ENCODE results near the gene FKBP9.
"Not testable (repeated sequence)": the region's sequence is repeated elsewhere in the genome, so short reads cannot be mapped to it uniquely, and the experiment has no call there.

FKBP9 gene

GRCh38 chr7:33005193-33005592, 48.0 kb downstream of the FKBP9 start:
- not testable (repeated sequence) for DNase-seq (ENCODE audit: low read depth in 3 of 3, low spot score in 1 of 3)

GRCh38 chr7:33005690-33006089, 48.5 kb downstream of the FKBP9 start:
- not testable (repeated sequence) for DNase-seq (ENCODE audit: low read depth in 3 of 3, low spot score in 1 of 3)

- no peak for DNase-seq (ENCODE audit: low read depth in 3 of 3, low spot score in 1 of 3)
These were observed 52.5 kb downstream of the FKBP9 start for GRCh38 chr7:33009734-33010133.

GRCh38 chr7:33012364-33012763, 55.1 kb downstream of the FKBP9 start:
- DNase-seq (ENCODE audit: low read depth in 3 of 3, low spot score in 1 of 3), result no peak

- no peak for DNase-seq (ENCODE audit: low read depth in 3 of 3, low spot score in 1 of 3)
These were observed 67.0 kb downstream of the FKBP9 start for GRCh38 chr7:33024189-33024757.

GRCh38 chr7:33035776-33036175, 78.5 kb downstream of the FKBP9 start:
- DNase-seq (ENCODE audit: low read depth in 3 of 3, low spot score in 1 of 3), result no peak

GRCh38 chr7:33038639-33039038, 81.4 kb downstream of the FKBP9 start:
- no peak for DNase-seq (ENCODE audit: low read depth in 3 of 3, low spot score in 1 of 3)

- DNase-seq (ENCODE audit: low read depth in 3 of 3, low spot score in 1 of 3), result no peak
These were observed 82.1 kb downstream of the FKBP9 start for GRCh38 chr7:33039257-33039902.

GRCh38 chr7:33039903-33040292, 82.7 kb downstream of the FKBP9 start:
- no peak for DNase-seq (ENCODE audit: low read depth in 3 of 3, low spot score in 1 of 3)

GRCh38 chr7:33040803-33041516, 83.7 kb downstream of the FKBP9 start:
- no peak for DNase-seq (ENCODE audit: low read depth in 3 of 3, low spot score in 1 of 3)

GRCh38 chr7:33041631-33042428, 84.6 kb downstream of the FKBP9 start:
- DNase-seq (ENCODE audit: low read depth in 3 of 3, low spot score in 1 of 3), result no peak

GRCh38 chr7:33043501-33044400, 86.5 kb downstream of the FKBP9 start:
- no peak for DNase-seq (ENCODE audit: low read depth in 3 of 3, low spot score in 1 of 3)

- no peak for DNase-seq (ENCODE audit: low read depth in 3 of 3, low spot score in 1 of 3)
These were observed 87.1 kb downstream of the FKBP9 start for GRCh38 chr7:33044401-33044718.

- DNase-seq (ENCODE audit: low read depth in 3 of 3, low spot score in 1 of 3), result no peak
These were observed 87.7 kb downstream of the FKBP9 start for GRCh38 chr7:33044986-33045385.

GRCh38 chr7:33048257-33048656, 91.0 kb downstream of the FKBP9 start:
- DNase-seq (ENCODE audit: low read depth in 3 of 3, low spot score in 1 of 3), result no peak

- DNase-seq (ENCODE audit: low read depth in 3 of 3, low spot score in 1 of 3), result no peak
These were observed 91.5 kb downstream of the FKBP9 start for GRCh38 chr7:33048704-33049103.

GRCh38 chr7:33050535-33051318, 93.5 kb downstream of the FKBP9 start:
- DNase-seq (ENCODE audit: low read depth in 3 of 3, low spot score in 1 of 3), result no peak

GRCh38 chr7:33053721-33054120, 96.5 kb downstream of the FKBP9 start:
- DNase-seq (ENCODE audit: low read depth in 3 of 3, low spot score in 1 of 3), result no peak

- DNase-seq (ENCODE audit: low read depth in 3 of 3, low spot score in 1 of 3), result no peak
These were observed 97.2 kb downstream of the FKBP9 start for GRCh38 chr7:33054261-33054964.

All from stimulated activated CD4-positive, alpha-beta T cell treated with anti-CD3 and anti-CD28 coated beads, TNF-alpha, amount 100 ng/mL, for 1 hour (primary cell).